Astrocyte (in vitro differentiated cells and primary cell): ENCODE measurements around the gene METTL1. TPM values are rescaled to one million over a fixed set of nuclear protein-coding genes. Genes with fewer than 3 reads are reported as not detected.

Source experiments
- DNase-seq: peaks from one replicate; pipeline ENCODE4 v3.0.0-alpha.2; 2010; ENCODE audit warnings: low read depth
- FAIRE-seq: peaks from 2 replicates; lab custom pipeline; 2011; peaks lifted over from hg19 to GRCh38; lab: Jason Lieb, UNC
- H2AFZ ChIP-seq: 2 replicates; pipeline ENCODE4 v1.6.0; 2012; ENCODE audit warnings: low read depth, low read length, inconsistent platforms
- H3K27ac ChIP-seq: 2 replicates; pipeline ENCODE4 v1.5.1; 2011; ENCODE audit warnings: low read depth, low read length, inconsistent platforms
- H3K27me3 ChIP-seq: 2 replicates; pipeline ENCODE4 v1.6.0; 2011; ENCODE audit warnings: low read length, inconsistent platforms; ENCODE audit not compliant: insufficient read depth
- H3K36me3 ChIP-seq: 2 replicates; pipeline ENCODE4 v1.5.1; 2011; ENCODE audit warnings: low read length, inconsistent platforms; ENCODE audit not compliant: insufficient read depth
- H3K4me1 ChIP-seq: 2 replicates; pipeline ENCODE4 v1.5.1; 2011; ENCODE audit warnings: low read length, inconsistent platforms; ENCODE audit not compliant: insufficient read depth
- H3K4me2 ChIP-seq: 2 replicates; pipeline ENCODE4 v1.6.0; 2012; ENCODE audit warnings: low read length, inconsistent platforms
- H3K4me3 ChIP-seq: 2 replicates; pipeline ENCODE4 v1.5.1; 2011; ENCODE audit warnings: low read depth, mild to moderate bottlenecking, low read length, inconsistent platforms; ENCODE audit not compliant: insufficient read depth
- H3K79me2 ChIP-seq: 2 replicates; pipeline ENCODE4 v1.6.0; 2012; ENCODE audit warnings: mild to moderate bottlenecking, low read length, inconsistent platforms; ENCODE audit not compliant: insufficient read depth
- H3K9ac ChIP-seq: 2 replicates; pipeline ENCODE4 v1.6.0; 2012; ENCODE audit warnings: mild to moderate bottlenecking, low read length, inconsistent platforms
- H3K9me3 ChIP-seq: 2 replicates; pipeline ENCODE4 v1.5.1; 2012; ENCODE audit warnings: low read depth, mild to moderate bottlenecking, low read length, inconsistent platforms; ENCODE audit not compliant: insufficient read depth
- H4K20me1 ChIP-seq: 2 replicates; pipeline ENCODE4 v1.6.0; 2012; ENCODE audit warnings: low read length, inconsistent platforms; ENCODE audit not compliant: insufficient read depth
- H3K27ac Mint-ChIP-seq: one replicate; pipeline ENCODE4 v1.8.0; 2021; ENCODE audit warnings: mild to moderate bottlenecking, mixed read lengths; ENCODE audit not compliant: unreplicated experiment
- H3K27me3 Mint-ChIP-seq: one replicate; pipeline ENCODE4 v1.8.0; 2021; ENCODE audit warnings: low read depth, mixed read lengths; ENCODE audit not compliant: unreplicated experiment
- H3K36me3 Mint-ChIP-seq: one replicate; pipeline ENCODE4 v1.8.0; 2021; ENCODE audit warnings: low read depth, mixed read lengths; ENCODE audit not compliant: unreplicated experiment
- H3K4me1 Mint-ChIP-seq: one replicate; pipeline ENCODE4 v1.8.0; 2021; ENCODE audit warnings: low read depth, mixed read lengths; ENCODE audit not compliant: unreplicated experiment
- H3K4me3 Mint-ChIP-seq: one replicate; pipeline ENCODE4 v1.8.0; 2021; ENCODE audit warnings: mild to moderate bottlenecking, moderate library complexity, mixed read lengths; ENCODE audit not compliant: unreplicated experiment
- H3K9me3 Mint-ChIP-seq: one replicate; pipeline ENCODE4 v1.8.0; 2021; ENCODE audit warnings: mild to moderate bottlenecking, mixed read lengths; ENCODE audit not compliant: unreplicated experiment
- CTCF ChIP-seq: IDR thresholded peaks from 2 replicates; pipeline ENCODE4 v1.5.1; 2011; ENCODE audit warnings: low read depth, mild to moderate bottlenecking, inconsistent platforms, low read length, moderate library complexity; ENCODE audit not compliant: insufficient read depth
- EZH2 ChIP-seq: IDR thresholded peaks from 2 replicates; pipeline ENCODE4 v1.6.1; 2012; ENCODE audit warnings: mild to moderate bottlenecking, low read length, inconsistent platforms; ENCODE audit not compliant: insufficient read depth
- total RNA-seq: library from RNA; stranded (reverse); gene quantifications from 2 replicates; pipeline ENCODE4 v1.2.1, GENCODE V29; 2021

Gene METTL1
- total RNA-seq, 1 donor from 2014 or later: 21.1 TPM

- Mint-ChIP-seq H3K27me3 (peaks cover 84% of the 10 kb centered on the region), H3K4me1 (peaks cover 13% of the 10 kb centered on the region), H3K4me3 (no peak overlapping the region), H3K36me3 (peaks cover 6% of the 10 kb centered on the region), H3K27ac (no peak overlapping the region), H3K9me3 (peaks cover 13% of the 10 kb centered on the region)
- H3K27ac ChIP-seq: no peak overlapping the region
- H3K4me3 ChIP-seq: no peak overlapping the region
- H2AFZ ChIP-seq: no peak overlapping the region
- no peaks in the 10 kb centered on the region for H3K79me2 ChIP-seq
- no peak overlapping the region for H3K4me2 ChIP-seq
- H3K27me3 ChIP-seq: peaks cover 57% of the 10 kb centered on the region
- peaks cover 8% of the 10 kb centered on the region for H3K4me1 ChIP-seq
- TF ChIP-seq CTCF (no peak), EZH2 (no peak)
- FAIRE-seq (no peak), DNase-seq (no peak)
- H4K20me1 ChIP-seq: peaks cover 10% of the 10 kb centered on the region
- H3K9me3 ChIP-seq: no peaks in the 10 kb centered on the region
- H3K36me3 ChIP-seq: no peaks in the 10 kb centered on the region
- H3K9ac ChIP-seq: no peak overlapping the region
Measured at GRCh38 chr12:57731411-57732080, 40.4 kb downstream of the METTL1 start.

GRCh38 chr12:57730336-57731067 is 41.4 kb downstream of the METTL1 start:
- no peaks in the 10 kb centered on the region for H3K9me3 ChIP-seq

More at GRCh38 chr12:57730336-57731067, 41.4 kb downstream of the METTL1 start:
- peaks cover 16% of the 10 kb centered on the region for H3K9me3 Mint-ChIP-seq
- DNase-seq (no peak), FAIRE-seq (no peak)
- H3K4me3 Mint-ChIP-seq: no peak overlapping the region
- no peak for TF ChIP-seq EZH2
- no peak for TF ChIP-seq CTCF
- Histone ChIP-seq H2AFZ (no peak overlapping the region), H3K4me2 (no peak overlapping the region), H3K27me3 (peaks cover 47% of the 10 kb centered on the region), H3K36me3 (no peaks in the 10 kb centered on the region), H3K4me3 (no peak overlapping the region), H3K9ac (no peak overlapping the region), H3K79me2 (no peaks in the 10 kb centered on the region), H4K20me1 (peaks cover 8% of the 10 kb centered on the region), H3K4me1 (peaks cover 7% of the 10 kb centered on the region), H3K27ac (no peak overlapping the region)
- peaks cover 80% of the 10 kb centered on the region for H3K27me3 Mint-ChIP-seq
- no peak overlapping the region for H3K27ac Mint-ChIP-seq
- peaks cover 9% of the 10 kb centered on the region for H3K4me1 Mint-ChIP-seq
- peaks cover 8% of the 10 kb centered on the region for H3K36me3 Mint-ChIP-seq
